A172 (cell line): ENCODE measurements around the gene OR5B2. TPM values are rescaled to one million over a fixed set of nuclear protein-coding genes. Genes with fewer than 3 reads are reported as not detected.
"Not testable (repeated sequence)": the region's sequence is repeated elsewhere in the genome, so short reads cannot be mapped to it uniquely, and the experiment has no call there.

Experiments
- DNase-seq: peaks from one replicate; pipeline ENCODE4 v3.0.0-alpha.2; 2015; ENCODE audit warnings: low spot score
- total RNA-seq: library from RNA; depleted of rRNA; stranded (reverse); fragments of >200 nt; shearing (Covaris generic); gene quantifications from 2 replicates; pipeline ENCODE4 v1.2.3, GENCODE V29; 2014; rRNA removed

Gene OR5B2
- total RNA-seq: not detected in 2 replicates

GRCh38 chr11:58428021-58428420 lies at the start of gene OR5B2:
TSS of gene OR5B2 (minus strand) at chr11:58428121. CDS start at chr11:58423261, 4,860 bp downstream.
- no peak for DNase-seq

- no peak for DNase-seq
Measured at GRCh38 chr11:58471892-58472291, 44.0 kb upstream of the OR5B2 start.

- no peak for DNase-seq
Measured at GRCh38 chr11:58466293-58466692, 38.4 kb upstream of the OR5B2 start.

- no peak for DNase-seq
Measured at GRCh38 chr11:58465690-58466089, 37.8 kb upstream of the OR5B2 start.

GRCh38 chr11:58451585-58451984 lies 23.7 kb upstream of the OR5B2 start:
- no peak for DNase-seq

GRCh38 chr11:58446294-58446693 lies 18.4 kb upstream of the OR5B2 start:
- no peak for DNase-seq

- no peak for DNase-seq
Measured at GRCh38 chr11:58444300-58444699, 16.4 kb upstream of the OR5B2 start.

GRCh38 chr11:58442136-58442535 lies 14.2 kb upstream of the OR5B2 start, which contains the start of gene OR5B12:
TSS of gene OR5B12 (minus strand) at chr11:58442236. CDS start at chr11:58440151, 2,085 bp downstream.
- DNase-seq: no peak

- no peak for DNase-seq
Measured at GRCh38 chr11:58438486-58438885, 10.6 kb upstream of the OR5B2 start.

GRCh38 chr11:58434217-58434616 lies 6.3 kb upstream of the OR5B2 start:
- no peak for DNase-seq

- DNase-seq: no peak
Measured at GRCh38 chr11:58433638-58434203, 5.8 kb upstream of the OR5B2 start.

GRCh38 chr11:58429273-58429672 lies 1.4 kb upstream of the OR5B2 start:
- no peak for DNase-seq

- DNase-seq: no peak
Measured at GRCh38 chr11:58406774-58407173, 21.1 kb downstream of the OR5B2 start, which contains the start of gene OR5B3. TSS of gene OR5B3 (minus strand) at chr11:58406874. CDS start at chr11:58403409, 3,465 bp downstream.

GRCh38 chr11:58399622-58400021 lies 28.3 kb downstream of the OR5B2 start:
- not testable (repeated sequence) for DNase-seq

GRCh38 chr11:58395581-58395980 lies 32.3 kb downstream of the OR5B2 start:
- no peak for DNase-seq

GRCh38 chr11:58394195-58394594 lies 33.7 kb downstream of the OR5B2 start:
- DNase-seq: no peak

GRCh38 chr11:58392746-58393145 lies 35.2 kb downstream of the OR5B2 start:
- no peak for DNase-seq

GRCh38 chr11:58391879-58392278 lies 36.0 kb downstream of the OR5B2 start:
- no peak for DNase-seq

GRCh38 chr11:58390551-58391063 lies 37.3 kb downstream of the OR5B2 start:
- no peak for DNase-seq
